HepG2 (cell line): ENCODE measurements around the gene KIF2C. TPM values are rescaled to one million over a fixed set of nuclear protein-coding genes. Genes with fewer than 3 reads are reported as not detected.
A peak's percentile ranks its signal among the peaks of the same experiment; 100 is the strongest.

Experiments used
- CHD2 ChIP-seq: IDR thresholded peaks from 2 replicates; pipeline ENCODE4 v1.6.1; 2011; ENCODE audit warnings: low read depth, low read length, improper control_type of control experiment
- FOXM1 ChIP-seq: sonication (generic); formaldehyde crosslinking; IDR thresholded peaks from 2 replicates; pipeline ENCODE4 v1.5.0; 2020; ENCODE audit warnings: missing genetic modification reagents
- GTF2F1 ChIP-seq: fragments of 150-350 bp; IDR thresholded peaks from 2 replicates; pipeline ENCODE4 v1.6.1; 2014; ENCODE audit warnings: low read length
- KAT2B ChIP-seq: fragments of 150-350 bp; IDR thresholded peaks from 2 replicates; pipeline ENCODE4 v1.6.1; 2014; ENCODE audit warnings: low read depth, low read length, borderline replicate concordance
- KLF12 ChIP-seq: sonication (generic); formaldehyde crosslinking; IDR thresholded peaks from 2 replicates; pipeline ENCODE4 v1.4.0; 2020; ENCODE audit warnings: missing genetic modification reagents, borderline replicate concordance
- MAF1 ChIP-seq: sonication (generic); formaldehyde crosslinking; IDR thresholded peaks from 2 replicates; pipeline ENCODE4 v1.5.0; 2020; ENCODE audit warnings: missing genetic modification reagents, borderline replicate concordance
- MAFF ChIP-seq: IDR thresholded peaks from 2 replicates; pipeline ENCODE4 v1.6.1; 2011; ENCODE audit warnings: low read depth, low read length, improper control_type of control experiment
- MTF1 ChIP-seq: sonication (generic); formaldehyde crosslinking; IDR thresholded peaks from 2 replicates; pipeline ENCODE4 v1.5.0; 2020; ENCODE audit warnings: missing genetic modification reagents
- MZF1 ChIP-seq: sonication (generic); formaldehyde crosslinking; IDR thresholded peaks from 2 replicates; pipeline ENCODE4 v1.8.1; 2023; ENCODE audit warnings: mild to moderate bottlenecking, missing genetic modification reagents, borderline replicate concordance
- NFRKB ChIP-seq: fragments of 450-650 bp; IDR thresholded peaks from 2 replicates; pipeline ENCODE4 v1.6.1; 2017
- PLRG1 ChIP-seq: fragments of 450-650 bp; conservative IDR thresholded peaks from 2 replicates; pipeline ENCODE4 v1.6.1; 2016
- RBM39 ChIP-seq: fragments of 200-400 bp; formaldehyde crosslinking; IDR thresholded peaks from one replicate; pipeline ENCODE4 v1.6.1; 2018; ENCODE audit warnings: antibody characterized with exemption, mild to moderate bottlenecking, low read depth, low read length; ENCODE audit not compliant: poor library complexity, severe bottlenecking
- SRSF1 ChIP-seq: fragments of 200-400 bp; formaldehyde crosslinking; optimal IDR thresholded peaks from 2 replicates; pipeline ENCODE3; 2017; ENCODE audit warnings: mild to moderate bottlenecking, low read depth, low read length, moderate library complexity
- TFE3 ChIP-seq: IDR thresholded peaks from 2 replicates; pipeline ENCODE4 v1.6.1; 2016
- TRIM22 ChIP-seq: fragments of 450-650 bp; IDR thresholded peaks from 2 replicates; pipeline ENCODE4 v1.6.1; 2017
- ZMAT5 ChIP-seq: sonication (generic); formaldehyde crosslinking; IDR thresholded peaks from 2 replicates; pipeline ENCODE4 v1.5.0; 2020; ENCODE audit warnings: mild to moderate bottlenecking, low read depth, missing genetic modification reagents, borderline replicate concordance
- ZNF20 ChIP-seq: sonication (generic); formaldehyde crosslinking; IDR thresholded peaks from 2 replicates; pipeline ENCODE4 v1.4.0; 2020; ENCODE audit warnings: mild to moderate bottlenecking, moderate library complexity, missing genetic modification reagents
- ZNF225 ChIP-seq: sonication (generic); formaldehyde crosslinking; IDR thresholded peaks from 2 replicates; pipeline ENCODE4 v1.4.0; 2020; ENCODE audit warnings: mild to moderate bottlenecking, missing genetic modification reagents
- ZNF234 ChIP-seq: sonication (generic); formaldehyde crosslinking; conservative IDR thresholded peaks from 2 replicates; pipeline ENCODE4 v1.5.1; 2020; ENCODE audit warnings: mild to moderate bottlenecking, missing genetic modification reagents
- ZNF282 ChIP-seq: fragments of 450-650 bp; IDR thresholded peaks from 2 replicates; pipeline ENCODE4 v1.6.1; 2018; ENCODE audit not compliant: partially characterized antibody
- ZNF333 ChIP-seq: sonication (generic); formaldehyde crosslinking; IDR thresholded peaks from 2 replicates; pipeline ENCODE4 v1.4.0; 2020; ENCODE audit warnings: mild to moderate bottlenecking, missing genetic modification reagents, borderline replicate concordance
- ZNF354B ChIP-seq: sonication (generic); formaldehyde crosslinking; IDR thresholded peaks from 2 replicates; pipeline ENCODE4 v1.8.0; 2022; ENCODE audit warnings: mild to moderate bottlenecking, missing genetic modification reagents
- ZNF432 ChIP-seq: sonication (generic); formaldehyde crosslinking; IDR thresholded peaks from 2 replicates; pipeline ENCODE4 v1.5.0; 2020; ENCODE audit warnings: missing genetic modification reagents, mild to moderate bottlenecking, borderline replicate concordance
- ZNF512B ChIP-seq: sonication (generic); formaldehyde crosslinking; IDR thresholded peaks from 2 replicates; pipeline ENCODE4 v1.5.1; 2020; ENCODE audit warnings: missing genetic modification reagents, mild to moderate bottlenecking, borderline replicate concordance
- ZNF615 ChIP-seq: sonication (generic); formaldehyde crosslinking; IDR thresholded peaks from 2 replicates; pipeline ENCODE4 v1.5.0; 2020; ENCODE audit warnings: mild to moderate bottlenecking, missing genetic modification reagents, borderline replicate concordance
- ZNF891 ChIP-seq: sonication (generic); formaldehyde crosslinking; IDR thresholded peaks from 2 replicates; pipeline ENCODE4 v1.5.0; 2020; ENCODE audit warnings: mild to moderate bottlenecking, missing genetic modification reagents
- polyA plus RNA-seq, 8 experiments: library from polyadenylated mRNA; depleted of rRNA in 3 of 8; stranded (reverse) in 7 of 8; unstranded in 1 of 8; fragments of >200 nt; fragmentation: Illumina TruSeq in 4 of 8; extraction: Trizol in 4 of 8; gene quantifications; 2 replicates each; pipeline versions ENCODE4 v1.2.1 to v1.2.3, GENCODE V29; 2011 to 2016; ENCODE audit warnings: low read depth in 4 of 8, missing spikeins in 1 of 8, mixed read lengths in 1 of 8; ENCODE audit not compliant: insufficient read depth in 1 of 8
- total RNA-seq, 5 experiments: library from RNA; depleted of rRNA; stranded (reverse); fragments of >200 nt; fragmentation: Illumina TruSeq; extraction: Trizol; gene quantifications; 2 replicates each; pipeline ENCODE4 v1.2.3, GENCODE V29; 2016; ENCODE audit warnings: low read depth in 1 of 5

Gene KIF2C
- total and polyA plus RNA-seq, 2 of the 13 experiments (the other 11 are each of a cell fraction or from before 2014, with no cell fraction given): 29.7 to 53.7 TPM

- TF ChIP-seq ZNF512B: no peak
- TF ChIP-seq MZF1 (CRISPR knock-in tag): no peak
- TF ChIP-seq ZNF282: no peak
- TF ChIP-seq RBM39: peak; percentile 40
- TF ChIP-seq ZNF432 (CRISPR knock-in tag): no peak
- TF ChIP-seq ZNF20 (CRISPR knock-in tag): no peak
- TF ChIP-seq KLF12 (CRISPR knock-in tag): 0 out of 2 replicates have a peak, but pooled peaks have one; percentile 67
- TF ChIP-seq CHD2: no peak
- 0 out of 2 replicates have a peak, but pooled peaks have one; percentile 82 for TF ChIP-seq ZNF333 (CRISPR knock-in tag)
- no peak for TF ChIP-seq TRIM22
- TF ChIP-seq MAF1 (CRISPR knock-in tag): no peak
- TF ChIP-seq TFE3: peak; percentile 74
- TF ChIP-seq ZNF615 (CRISPR knock-in tag): peak; percentile 78; the same call in 1 of the 2 replicates
- no peak for TF ChIP-seq ZMAT5 (CRISPR knock-in tag)
- TF ChIP-seq FOXM1 (CRISPR knock-in tag): no peak
- TF ChIP-seq SRSF1: peak; percentile 93
- TF ChIP-seq MAFF: no peak
- peak; percentile 78; the same call in 1 of the 2 replicates for TF ChIP-seq ZNF891 (CRISPR knock-in tag)
- TF ChIP-seq NFRKB: no peak
- TF ChIP-seq ZNF354B: no peak
- TF ChIP-seq KAT2B: no peak
- TF ChIP-seq GTF2F1: 0 out of 2 replicates have a peak, but pooled peaks have one; percentile 63
- TF ChIP-seq MTF1 (CRISPR knock-in tag): no peak
- no peak for TF ChIP-seq ZNF234 (CRISPR knock-in tag)
- TF ChIP-seq PLRG1: no peak
- 0 out of 2 replicates have a peak, but pooled peaks have one; percentile 47 for TF ChIP-seq ZNF225 (CRISPR knock-in tag)
Measured at GRCh38 chr1:44799770-44800584, 60.3 kb downstream of the KIF2C start, which contains the start of gene PLK3 (continued).
